Measurements from ENCODE around the gene CPLANE1. TPM values are rescaled to one million over a fixed set of nuclear protein-coding genes. Genes with fewer than 3 reads are reported as not detected.

CPLANE1 gene
- total RNA-seq, 3 donors from 2014 or later: 8.5 to 21.6 (median 13.6) TPM

DNA sequence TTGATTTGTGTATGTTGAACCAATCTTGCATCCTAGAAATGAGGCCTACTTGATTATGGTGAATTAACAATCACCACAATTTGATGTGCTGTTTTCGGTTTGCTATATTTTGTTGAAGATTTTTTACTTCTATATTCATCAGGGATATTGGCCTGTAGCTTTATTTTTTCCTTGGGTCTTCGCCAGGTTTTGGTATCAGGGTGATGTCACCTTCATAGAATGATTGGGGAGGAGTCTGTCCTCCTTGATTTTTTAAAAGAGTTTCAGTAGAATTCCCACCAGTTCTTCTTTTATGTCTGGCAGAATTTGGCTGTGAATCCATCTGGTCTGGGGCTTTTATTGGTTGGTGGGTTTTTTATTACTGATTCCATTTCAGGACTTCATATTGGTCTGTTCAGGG, 115.2 kb downstream of the CPLANE1 start:
- no peak for DNase-seq
- no peak for TF ChIP-seq CTCF (IDR thresholded peaks at IDR 0.05)
- Histone ChIP-seq H3K4me3 (no peak overlapping the region), H3K4me1 (ENCODE audit: low read depth) (no peaks in the 10 kb centered on the region), H3K36me3 (ENCODE audit: low read depth) (no peaks in the 10 kb centered on the region), H3K9me3 (peaks cover 8% of the 10 kb centered on the region)
- intact Hi-C loops (cut with DNase I, micrococcal nuclease): no loop called here
- ATAC-seq: no peak

- ATAC-seq (no peak), DNase-seq (no peak)
- intact Hi-C loops (cut with DNase I, micrococcal nuclease): no loop called here
- no peak for TF ChIP-seq CTCF (IDR thresholded peaks at IDR 0.05)
- Histone ChIP-seq H3K4me1 (ENCODE audit: low read depth) (no peaks in the 10 kb centered on the region), H3K36me3 (ENCODE audit: low read depth) (no peaks in the 10 kb centered on the region), H3K4me3 (no peak overlapping the region), H3K9me3 (peaks cover 8% of the 10 kb centered on the region)
Measured at GRCh38 chr5:37132646-37133045, 116.5 kb downstream of the CPLANE1 start.

DNA sequence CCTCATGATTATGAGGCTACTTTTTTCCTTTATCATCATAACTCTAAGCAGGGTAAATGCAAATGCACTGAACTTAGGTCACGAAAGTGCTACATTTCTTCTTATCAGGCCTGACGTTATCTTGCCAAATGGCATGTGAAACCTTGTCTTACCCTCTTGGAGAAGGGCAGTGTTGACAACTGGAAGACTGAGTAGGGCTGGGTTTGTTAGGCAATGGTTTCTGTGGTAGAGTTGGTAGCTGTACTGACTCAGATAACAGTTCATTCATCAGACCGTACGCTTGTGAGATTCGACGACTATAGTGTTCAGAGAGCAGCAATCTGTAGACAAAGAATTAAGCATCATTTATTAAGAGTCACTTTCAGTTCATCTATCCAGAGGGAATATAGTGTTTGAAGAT, 127.7 kb downstream of the CPLANE1 start:
- intact Hi-C loops (cut with DNase I, micrococcal nuclease): no loop called here
- DNase-seq: no peak
- Histone ChIP-seq H3K4me3 (no peak overlapping the region), H3K36me3 (ENCODE audit: low read depth) (peaks cover 4% of the 10 kb centered on the region), H3K9me3 (no peaks in the 10 kb centered on the region), H3K4me1 (ENCODE audit: low read depth) (no peaks in the 10 kb centered on the region)
- TF ChIP-seq CTCF (IDR thresholded peaks at IDR 0.05): no peak
- no peak for ATAC-seq

- TF ChIP-seq CTCF (IDR thresholded peaks at IDR 0.05): no peak
- DNase-seq (no peak), ATAC-seq (no peak)
- Histone ChIP-seq H3K9me3 (no peaks in the 10 kb centered on the region), H3K36me3 (ENCODE audit: low read depth) (peaks cover 4% of the 10 kb centered on the region), H3K4me3 (no peak overlapping the region), H3K4me1 (ENCODE audit: low read depth) (no peaks in the 10 kb centered on the region)
- intact Hi-C loops (cut with DNase I, micrococcal nuclease): no loop called here
Measured at GRCh38 chr5:37121027-37121426, 128.1 kb downstream of the CPLANE1 start.

- ATAC-seq: no peak
- Histone ChIP-seq H3K36me3 (ENCODE audit: low read depth) (peaks cover 4% of the 10 kb centered on the region), H3K9me3 (no peaks in the 10 kb centered on the region), H3K4me1 (ENCODE audit: low read depth) (no peaks in the 10 kb centered on the region), H3K4me3 (no peak overlapping the region)
- intact Hi-C loops (cut with DNase I, micrococcal nuclease): no loop called here
- DNase-seq: no peak
- TF ChIP-seq CTCF (IDR thresholded peaks at IDR 0.05): no peak
Measured at GRCh38 chr5:37120270-37120669, 128.9 kb downstream of the CPLANE1 start.

- no peaks in the 10 kb centered on the region for H3K9me3 ChIP-seq
- H3K36me3 ChIP-seq (ENCODE audit: low read depth): peaks cover under 1% of the 10 kb centered on the region
- ATAC-seq: no peak
- H3K4me3 ChIP-seq: no peak overlapping the region
- intact Hi-C loops (cut with DNase I, micrococcal nuclease): no loop called here
- peaks cover 3% of the 10 kb centered on the region for H3K4me1 ChIP-seq (ENCODE audit: low read depth)
- no peak for DNase-seq
- TF ChIP-seq CTCF (IDR thresholded peaks at IDR 0.05): no peak
Measured at GRCh38 chr5:37116359-37116758, 132.8 kb downstream of the CPLANE1 start.
